Endothelial cell (in vitro differentiated cells): ENCODE data around the gene PDE4A. TPM values are rescaled to one million over a fixed set of nuclear protein-coding genes. Genes with fewer than 3 reads are reported as not detected.

ENCODE experiments used
- DNase-seq: peaks from one replicate; pipeline ENCODE4 v3.0.0; 2021; ENCODE audit warnings: low spot score
- H3K27ac Mint-ChIP-seq: one replicate; pipeline ENCODE4 v1.8.0; 2021; ENCODE audit warnings: mixed read lengths, inconsistent platforms; ENCODE audit not compliant: unreplicated experiment
- H3K27me3 Mint-ChIP-seq: one replicate; pipeline ENCODE4 v1.8.0; 2021; ENCODE audit warnings: mild to moderate bottlenecking, moderate library complexity, mixed read lengths, inconsistent platforms; ENCODE audit not compliant: unreplicated experiment
- H3K36me3 Mint-ChIP-seq: one replicate; pipeline ENCODE4 v1.8.0; 2021; ENCODE audit warnings: mild to moderate bottlenecking, low read depth, mixed read lengths, inconsistent platforms; ENCODE audit not compliant: unreplicated experiment
- H3K4me1 Mint-ChIP-seq: one replicate; pipeline ENCODE4 v1.8.0; 2021; ENCODE audit warnings: mild to moderate bottlenecking, mixed read lengths, inconsistent platforms; ENCODE audit not compliant: unreplicated experiment
- H3K4me3 Mint-ChIP-seq: one replicate; pipeline ENCODE4 v1.8.0; 2021; ENCODE audit warnings: mild to moderate bottlenecking, mixed read lengths, inconsistent platforms; ENCODE audit not compliant: unreplicated experiment
- H3K9me3 Mint-ChIP-seq: one replicate; pipeline ENCODE4 v1.8.0; 2021; ENCODE audit warnings: mixed read lengths, inconsistent platforms; ENCODE audit not compliant: unreplicated experiment
- total RNA-seq: library from RNA; stranded (reverse); fragmentation: NEBNext Ultra II Directional; extraction: Animal tissue kit (Norgen Biotek cat#: 25700); gene quantifications from one replicate; pipeline ENCODE4 v1.2.1, GENCODE V29; 2021; ENCODE audit not compliant: unreplicated experiment
- TF ChIP-seq, protein P1 (sequence below): fragments of 200-600 bp; sonication (generic); IDR thresholded peaks from one replicate; pipeline ENCODE4 v1.5.0; 2021; ENCODE audit warnings: antibody characterized with exemption; ENCODE audit not compliant: unreplicated experiment

Gene PDE4A
- total RNA-seq, 1 donor from 2014 or later: 0.46 TPM

- H3K36me3 Mint-ChIP-seq: peaks cover 24% of the 10 kb centered on the region
- H3K9me3 Mint-ChIP-seq: no peaks in the 10 kb centered on the region
- DNase-seq: peak; percentile 80
- peak overlapping the region; percentile 99 for H3K27ac Mint-ChIP-seq
- H3K4me3 Mint-ChIP-seq: peak overlapping the region; percentile 100
- TF ChIP-seq, protein P1, sequence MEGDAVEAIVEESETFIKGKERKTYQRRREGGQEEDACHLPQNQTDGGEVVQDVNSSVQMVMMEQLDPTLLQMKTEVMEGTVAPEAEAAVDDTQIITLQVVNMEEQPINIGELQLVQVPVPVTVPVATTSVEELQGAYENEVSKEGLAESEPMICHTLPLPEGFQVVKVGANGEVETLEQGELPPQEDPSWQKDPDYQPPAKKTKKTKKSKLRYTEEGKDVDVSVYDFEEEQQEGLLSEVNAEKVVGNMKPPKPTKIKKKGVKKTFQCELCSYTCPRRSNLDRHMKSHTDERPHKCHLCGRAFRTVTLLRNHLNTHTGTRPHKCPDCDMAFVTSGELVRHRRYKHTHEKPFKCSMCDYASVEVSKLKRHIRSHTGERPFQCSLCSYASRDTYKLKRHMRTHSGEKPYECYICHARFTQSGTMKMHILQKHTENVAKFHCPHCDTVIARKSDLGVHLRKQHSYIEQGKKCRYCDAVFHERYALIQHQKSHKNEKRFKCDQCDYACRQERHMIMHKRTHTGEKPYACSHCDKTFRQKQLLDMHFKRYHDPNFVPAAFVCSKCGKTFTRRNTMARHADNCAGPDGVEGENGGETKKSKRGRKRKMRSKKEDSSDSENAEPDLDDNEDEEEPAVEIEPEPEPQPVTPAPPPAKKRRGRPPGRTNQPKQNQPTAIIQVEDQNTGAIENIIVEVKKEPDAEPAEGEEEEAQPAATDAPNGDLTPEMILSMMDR: no peak
- H3K4me1 Mint-ChIP-seq: peaks cover 35% of the 10 kb centered on the region
- peaks cover 31% of the 10 kb centered on the region for H3K27me3 Mint-ChIP-seq
Measured at GRCh38 chr19:10402441-10403038, 17.8 kb upstream of the PDE4A start.

DNA sequence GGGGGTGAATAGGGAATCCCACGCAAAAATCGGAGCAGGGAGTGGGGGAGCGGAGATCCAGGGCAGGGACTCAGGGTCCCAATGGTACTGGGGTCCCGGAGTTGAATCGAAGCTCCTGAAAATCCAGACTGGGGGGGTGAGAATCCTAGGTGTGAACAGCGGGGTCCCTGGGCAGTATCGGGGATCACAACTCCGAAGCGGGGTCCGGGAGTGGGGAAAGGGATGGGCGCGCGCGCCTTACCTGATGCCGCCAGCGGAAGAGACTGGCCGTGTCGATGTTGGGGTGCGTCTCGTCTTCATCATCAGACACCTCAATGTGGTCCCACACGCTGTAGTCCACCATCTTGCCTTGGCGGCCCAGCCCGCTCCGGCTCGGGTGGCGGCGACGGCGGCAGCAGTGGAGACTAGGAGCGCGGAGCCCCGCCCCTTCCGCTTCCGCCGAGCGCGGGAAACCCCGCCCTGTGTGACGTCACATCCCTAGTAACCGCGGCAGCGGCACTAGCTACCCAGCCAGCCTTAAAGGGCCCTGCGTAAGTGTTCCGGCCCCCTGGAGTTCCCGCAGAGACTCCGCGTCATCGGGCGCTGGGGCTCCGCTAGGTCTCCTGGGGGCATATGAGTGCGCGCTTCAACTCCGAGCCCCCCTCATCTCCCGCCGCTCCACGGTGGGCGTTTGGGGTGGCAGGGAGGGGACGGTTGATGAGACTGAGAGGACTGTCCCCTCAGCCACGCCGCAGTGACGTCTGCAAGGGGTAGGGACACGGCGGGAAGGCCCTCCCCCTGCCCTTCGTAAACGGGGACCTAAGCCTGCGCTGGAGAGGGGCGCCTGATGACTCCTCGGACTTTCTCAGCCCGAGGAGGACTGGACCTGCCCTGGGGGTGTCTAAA, 17.0 kb upstream of the PDE4A start, which contains the start of gene CDC37:
CDC37 (minus strand) TSS at position 406 of the 885 bp plus-strand sequence; CDS start at position 343, 63 bp downstream.
- Mint-ChIP-seq H3K27me3 (peaks cover 26% of the 10 kb centered on the region), H3K4me1 (peaks cover 38% of the 10 kb centered on the region), H3K36me3 (peaks cover 16% of the 10 kb centered on the region), H3K9me3 (no peaks in the 10 kb centered on the region), H3K27ac (peak within 1 kb of the TSS; percentile 99), H3K4me3 (peak within 1 kb of the TSS; percentile 100)
- DNase-seq: peak; percentile 98
- TF ChIP-seq, protein P1: no peak

DNA sequence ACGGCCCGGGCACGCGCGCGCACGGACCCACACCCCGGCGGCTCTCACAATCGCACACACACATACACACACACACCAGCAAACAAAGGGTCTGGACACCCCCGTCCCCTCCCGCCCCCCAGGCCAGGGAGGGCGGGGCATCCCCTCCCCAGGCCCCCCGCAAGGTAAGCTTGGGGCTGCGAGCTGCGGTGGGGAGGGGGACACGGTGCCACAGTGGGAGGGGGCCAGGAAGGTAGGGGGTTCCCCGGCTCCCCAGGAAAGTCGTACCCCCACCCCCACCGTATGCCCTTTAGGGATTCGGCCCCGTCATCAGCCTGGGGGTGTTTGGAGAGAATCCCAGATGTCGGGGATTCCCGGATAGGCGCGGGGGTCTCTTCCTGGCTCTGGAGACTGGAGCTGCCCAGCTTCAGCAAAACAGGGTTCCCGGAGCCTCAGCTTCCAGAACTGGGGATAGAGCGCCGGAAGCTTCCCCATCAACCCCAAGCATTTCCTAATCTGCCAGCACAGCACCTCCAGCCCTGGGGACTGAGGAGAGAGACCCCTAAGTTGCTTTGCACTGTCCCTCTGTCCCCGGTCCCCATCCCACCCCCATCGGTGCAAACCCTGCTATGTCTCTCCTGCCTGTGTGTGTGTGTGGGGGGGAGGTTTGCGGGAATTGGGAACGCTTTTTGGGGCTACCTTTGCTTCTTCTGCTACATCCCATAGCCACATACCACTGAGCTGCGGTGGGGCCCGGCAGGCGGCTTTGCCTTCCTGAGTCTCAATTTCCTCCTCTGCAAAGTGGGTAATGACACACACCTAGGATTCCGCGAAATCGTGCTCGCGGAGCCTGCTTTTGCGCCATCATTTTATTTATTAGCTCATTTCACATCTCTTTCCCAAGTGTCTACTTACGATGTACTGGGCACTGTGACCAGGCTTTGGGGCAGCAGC, 15.2 kb upstream of the PDE4A start:
- H3K9me3 Mint-ChIP-seq: no peaks in the 10 kb centered on the region
- TF ChIP-seq, protein P1: no peak
- no peak for DNase-seq
- H3K4me3 Mint-ChIP-seq: peak overlapping the region; percentile 32
- peak overlapping the region; percentile 28 for H3K27ac Mint-ChIP-seq
- H3K36me3 Mint-ChIP-seq: peaks cover 9% of the 10 kb centered on the region
- H3K4me1 Mint-ChIP-seq: peaks cover 40% of the 10 kb centered on the region
- H3K27me3 Mint-ChIP-seq: peaks cover 25% of the 10 kb centered on the region

- DNase-seq: no peak
- Mint-ChIP-seq H3K4me3 (no peak overlapping the region), H3K27me3 (peaks cover 25% of the 10 kb centered on the region), H3K27ac (no peak overlapping the region), H3K36me3 (peaks cover 9% of the 10 kb centered on the region), H3K9me3 (no peaks in the 10 kb centered on the region), H3K4me1 (peaks cover 35% of the 10 kb centered on the region)
- TF ChIP-seq, protein P1: no peak
Measured at GRCh38 chr19:10406191-10406590, 14.1 kb upstream of the PDE4A start.
